HG02840 (cell line): ENCODE data around the gene DRICH1.
"Not testable (repeated sequence)": the region's sequence is repeated elsewhere in the genome, so short reads cannot be mapped to it uniquely, and the experiment has no call there.

ENCODE experiments used
- ATAC-seq: cut with Tn5 transposase; IDR thresholded peaks from one replicate; pipeline ENCODE4 v1.9.1; 2021; ENCODE audit warnings: mild to moderate bottlenecking, moderate library complexity, moderate number of reproducible peaks; ENCODE audit not compliant: unreplicated experiment, low FRiP score

DRICH1 gene

DNA sequence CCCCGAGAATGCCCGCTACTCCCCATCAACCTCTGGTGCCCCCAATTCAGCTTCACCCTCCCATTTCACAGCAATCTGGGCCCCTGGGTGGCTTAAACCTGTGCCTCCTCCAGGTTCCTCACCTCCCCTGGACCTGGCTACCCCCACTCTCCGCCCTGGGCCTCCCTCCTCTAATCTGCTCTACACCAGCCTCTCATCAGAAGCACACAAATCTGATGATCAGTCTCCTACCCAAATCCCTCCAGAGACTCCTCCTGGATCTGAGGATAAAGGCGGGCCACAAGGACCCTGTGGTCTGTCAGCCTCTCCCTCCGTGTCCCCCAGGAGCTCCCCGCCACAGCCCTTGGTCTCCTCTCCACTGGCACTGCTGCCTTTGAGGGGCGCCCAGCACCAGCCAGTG, 28.9 kb downstream of the DRICH1 start:
- no peak for ATAC-seq

DNA sequence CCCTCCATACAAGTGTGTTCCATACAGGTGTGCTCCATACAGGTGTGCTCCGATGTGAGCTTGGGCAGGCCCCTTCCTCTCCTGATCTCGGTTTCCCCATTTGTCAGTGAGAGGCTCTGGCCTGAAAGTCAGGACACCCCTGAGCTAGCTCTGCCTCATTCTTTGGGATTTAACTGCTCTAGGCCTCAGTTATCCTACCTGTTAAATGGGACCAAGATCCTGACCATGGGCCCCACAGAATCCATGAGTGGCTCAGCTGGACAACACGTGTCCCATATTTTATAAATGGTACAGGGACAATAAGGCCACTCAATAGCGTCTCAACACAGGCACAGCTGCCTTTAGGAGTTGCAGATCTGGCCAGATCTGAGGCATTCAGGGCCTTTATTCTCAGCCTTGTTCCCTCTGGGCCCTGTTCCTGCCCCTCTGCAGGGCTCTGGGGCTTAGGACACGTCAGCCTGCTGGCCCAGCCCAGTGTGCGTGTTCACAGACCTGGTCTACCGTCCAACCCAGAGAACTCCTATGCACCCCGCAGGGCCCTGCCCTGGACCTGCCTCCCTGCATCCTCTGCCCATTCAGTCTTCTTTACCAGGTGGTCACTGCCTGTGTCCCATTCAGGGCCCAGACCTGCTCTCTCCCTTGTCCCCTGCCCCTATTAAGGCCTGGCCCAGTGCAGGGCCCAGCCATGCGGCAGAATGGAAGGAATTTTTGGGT, 33.2 kb downstream of the DRICH1 start:
- no peak for ATAC-seq

DNA sequence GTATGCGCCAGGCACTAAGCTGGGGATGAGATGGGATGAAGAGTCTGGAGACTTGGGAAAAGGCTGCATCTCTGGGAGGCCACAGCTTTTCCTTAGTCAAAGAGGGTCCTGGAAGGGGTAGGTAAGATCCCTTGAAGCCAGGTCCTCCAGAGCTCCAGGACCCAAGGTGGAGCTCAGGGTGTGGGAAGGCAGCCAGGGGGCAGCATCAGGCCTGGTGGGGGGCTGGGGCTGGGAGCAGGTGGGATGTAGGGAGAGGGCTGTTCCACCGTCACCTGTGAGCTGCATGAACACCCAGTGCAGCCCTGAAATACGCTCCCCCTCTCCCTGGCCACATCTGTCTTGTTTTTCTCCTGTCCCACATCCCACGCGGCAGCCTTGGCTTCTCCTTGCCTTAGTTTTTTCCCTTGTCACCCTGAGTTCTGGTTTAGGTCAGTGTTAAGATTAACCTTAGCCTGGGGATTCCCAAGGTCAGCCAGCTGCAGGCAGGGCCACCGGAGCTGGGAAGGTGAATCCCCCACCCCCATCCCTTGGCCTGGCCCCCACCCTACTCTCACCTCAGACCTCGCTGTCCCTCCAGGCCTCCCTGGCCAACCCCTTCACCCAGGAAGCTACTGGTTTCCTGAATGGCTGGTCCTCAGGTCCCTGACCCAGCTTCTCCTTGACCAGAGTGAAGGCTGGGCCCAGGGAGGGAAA, 34.4 kb downstream of the DRICH1 start:
- ATAC-seq, result not testable (repeated sequence)

DNA sequence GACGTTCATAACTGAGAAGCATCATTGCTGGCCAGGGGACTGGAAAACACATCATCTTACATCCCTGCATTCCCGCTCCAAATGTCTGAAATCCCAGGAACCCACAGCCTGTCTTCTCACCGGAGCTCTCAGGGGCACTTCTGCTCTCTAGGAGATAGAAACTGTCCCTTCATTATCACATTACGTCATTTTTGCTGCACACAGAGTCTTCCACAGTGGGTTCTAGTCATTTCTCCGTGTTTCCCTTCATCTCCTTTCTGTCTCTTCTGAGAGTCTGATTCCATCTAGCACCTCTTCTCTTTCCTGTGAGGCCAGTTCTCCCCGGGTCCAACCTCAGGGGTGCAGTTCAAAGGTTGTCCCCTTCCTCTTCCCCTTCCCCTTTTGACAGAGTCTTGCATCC, 36.2 kb downstream of the DRICH1 start:
- ATAC-seq, result not testable (repeated sequence)

DNA sequence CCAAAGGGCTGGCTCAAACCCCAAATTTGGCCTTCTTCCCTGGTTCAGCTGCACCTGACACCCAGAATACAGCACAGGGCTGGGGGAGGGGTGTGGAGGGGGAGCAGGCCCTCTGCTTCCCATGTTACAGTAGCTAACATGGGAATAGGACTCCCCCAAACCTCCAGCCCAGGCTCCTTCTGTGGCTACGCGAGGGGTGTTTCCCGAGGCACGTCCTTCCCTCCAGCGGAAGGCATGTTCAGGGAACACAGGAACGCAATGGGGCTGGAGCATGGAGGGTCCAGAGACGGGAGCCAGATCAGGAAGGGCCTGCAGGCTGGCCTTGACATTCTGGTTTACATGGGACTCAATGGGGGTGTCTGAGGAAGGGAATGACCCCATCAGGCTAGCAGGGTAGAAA, 40.3 kb downstream of the DRICH1 start:
- ATAC-seq, result no peak

DNA sequence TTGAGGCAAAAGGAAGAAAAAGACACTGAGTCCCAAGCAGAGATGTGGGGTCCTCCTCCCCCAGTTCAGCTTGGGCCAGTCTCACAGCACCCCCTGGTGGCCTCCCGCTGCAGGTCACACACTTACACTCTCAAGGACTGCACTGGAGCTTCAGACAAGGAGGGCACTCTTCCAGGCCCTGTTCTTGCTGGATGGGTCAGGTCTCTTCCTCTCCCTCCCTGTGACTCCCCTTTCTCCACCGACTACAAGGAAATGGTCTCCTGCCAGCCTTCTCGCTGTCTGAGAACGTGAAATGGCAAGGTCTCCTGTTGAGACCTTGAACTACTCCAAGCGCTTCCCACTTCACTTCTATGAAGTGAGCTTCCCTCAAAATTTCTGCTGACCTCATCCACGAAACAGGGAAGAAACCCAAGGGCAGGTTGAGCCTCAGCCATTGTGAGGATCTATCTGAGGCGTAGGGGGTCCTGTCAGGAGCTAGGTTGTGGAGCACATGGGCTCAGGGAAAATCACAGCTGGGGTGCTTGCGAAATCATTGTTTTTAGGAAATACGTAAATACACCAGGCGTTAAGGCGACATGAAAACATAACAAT, 40.8 kb downstream of the DRICH1 start:
- no peak for ATAC-seq

DNA sequence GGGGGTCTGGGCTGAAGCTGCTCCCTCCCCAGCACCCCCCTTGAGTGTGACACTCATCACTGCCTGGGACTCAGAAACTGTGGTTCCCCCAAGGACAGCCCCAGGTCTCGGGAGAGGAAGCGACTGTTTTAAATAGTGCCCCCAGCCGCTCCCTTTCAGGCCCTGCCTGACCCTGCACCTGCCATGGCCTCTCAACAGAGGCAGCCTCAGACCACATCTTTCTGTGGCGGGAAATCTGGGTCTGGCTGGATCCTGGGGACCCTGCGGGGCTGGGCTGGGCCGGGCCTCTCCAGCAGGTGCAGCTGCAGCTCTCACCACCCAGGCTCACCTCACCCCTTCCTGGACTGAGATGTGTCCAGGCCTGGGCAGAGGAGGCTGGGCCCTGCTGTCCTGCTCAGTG, 48.3 kb downstream of the DRICH1 start:
- no peak for ATAC-seq

DNA sequence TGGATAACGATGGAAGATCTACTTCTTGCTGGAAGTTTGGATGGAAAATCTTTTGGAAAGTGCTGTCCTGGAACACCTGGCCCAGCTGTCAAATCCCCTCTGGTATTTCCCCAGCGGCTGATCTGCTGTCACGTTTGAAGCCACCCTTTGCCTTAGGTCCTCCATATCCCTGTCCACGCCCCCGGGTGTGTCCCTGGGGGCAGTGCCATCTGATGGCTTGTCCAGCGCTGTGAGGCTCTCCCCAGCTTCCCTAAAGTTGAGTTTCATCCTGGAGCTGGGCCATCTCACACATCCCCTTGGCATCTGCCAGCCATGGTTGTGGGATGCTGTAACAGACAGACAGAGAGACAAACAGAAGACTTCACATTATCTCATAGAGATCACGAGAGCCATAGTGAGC, 49.0 kb downstream of the DRICH1 start:
- ATAC-seq, result no peak

DNA sequence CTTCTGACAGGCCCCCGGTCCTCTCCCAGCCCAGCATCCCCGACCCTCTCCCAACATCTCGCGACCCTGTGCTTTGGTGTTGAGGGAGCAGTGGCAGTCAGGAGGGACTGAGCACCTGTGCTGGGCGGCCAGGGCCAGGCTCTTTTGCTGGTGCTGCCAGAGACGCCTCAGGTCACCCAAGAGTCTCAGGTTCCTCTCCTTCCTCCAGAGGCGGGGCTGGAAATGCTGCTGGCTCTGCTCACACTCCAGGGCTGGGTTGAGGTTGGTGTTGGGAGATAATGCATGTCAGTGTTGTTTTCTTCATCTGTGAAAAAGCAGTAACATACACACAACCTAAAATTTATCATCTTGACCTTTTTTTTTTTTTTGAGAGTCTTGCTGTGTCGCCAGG, 50.9 kb downstream of the DRICH1 start:
- no peak for ATAC-seq

DNA sequence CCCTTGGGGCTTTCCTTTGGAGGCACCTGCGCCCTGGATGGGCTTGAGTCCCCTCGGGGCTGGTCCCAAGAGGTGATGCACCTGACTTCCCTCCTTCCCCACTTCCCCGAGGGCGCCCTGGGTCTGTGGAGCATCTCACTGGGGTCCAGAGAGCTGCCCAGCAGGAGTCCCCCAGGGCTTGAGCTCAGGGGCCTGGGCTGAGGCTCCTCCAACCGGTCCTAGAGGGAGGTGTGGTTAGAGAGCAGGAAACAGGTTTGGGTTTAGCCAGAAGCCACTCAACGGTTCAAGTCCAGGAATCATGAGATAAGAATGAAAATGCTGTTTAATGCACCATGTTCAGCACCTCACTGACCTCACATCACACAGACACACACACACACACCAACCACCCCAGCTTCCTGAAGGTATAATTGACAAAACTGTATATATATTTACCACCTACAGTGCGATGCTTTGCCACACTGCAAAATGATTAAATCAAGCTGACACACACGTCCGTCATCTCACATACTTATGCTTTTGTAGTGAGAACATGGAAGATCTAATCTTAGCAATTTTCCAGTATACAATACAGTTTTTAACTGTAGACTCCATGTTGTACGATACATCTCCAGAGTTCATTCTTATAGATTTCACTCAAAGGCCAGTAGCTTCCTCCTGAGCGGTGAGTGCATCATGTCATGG, 51.4 kb downstream of the DRICH1 start:
- ATAC-seq, result no peak

DNA sequence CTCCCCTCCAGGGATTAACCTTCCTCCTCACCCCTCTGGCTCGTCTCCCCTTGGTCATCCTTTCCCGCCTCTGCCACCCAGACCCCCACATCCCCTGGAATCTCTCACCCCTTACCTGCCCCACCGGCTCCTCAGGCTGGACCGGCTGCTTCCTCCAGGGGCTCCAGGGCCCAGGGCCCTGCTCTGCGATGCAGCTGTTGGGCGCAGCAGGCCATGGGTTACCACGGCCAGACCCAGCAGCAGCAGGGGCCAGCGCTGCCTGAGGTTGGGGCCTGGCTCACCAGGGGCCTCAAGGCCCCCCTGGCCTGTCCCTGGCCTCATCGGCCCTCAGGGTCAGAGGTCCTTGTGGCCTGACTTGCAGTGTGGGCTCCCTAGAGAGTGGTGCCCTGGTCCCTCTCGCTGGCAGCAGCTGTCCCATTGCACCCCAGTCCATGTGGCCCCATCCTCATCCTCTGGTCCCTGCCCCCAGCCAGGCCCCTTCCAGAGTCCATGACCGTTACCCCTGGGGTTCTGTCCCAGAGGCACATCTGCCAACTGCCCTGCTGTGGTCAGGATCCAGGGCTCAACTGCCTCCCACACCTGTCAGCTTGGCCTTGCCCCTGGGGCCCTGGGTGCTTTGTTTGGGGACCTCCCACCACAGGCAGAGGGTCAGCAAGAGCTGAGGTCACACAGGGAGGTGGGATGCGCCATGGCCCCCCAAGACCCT, 52.1 kb downstream of the DRICH1 start, which contains the start of gene IGLL1:
IGLL1 (minus strand) TSS at position 421 of the 706 bp plus-strand sequence; CDS start at position 321, 100 bp downstream.
- ATAC-seq, result no peak

DNA sequence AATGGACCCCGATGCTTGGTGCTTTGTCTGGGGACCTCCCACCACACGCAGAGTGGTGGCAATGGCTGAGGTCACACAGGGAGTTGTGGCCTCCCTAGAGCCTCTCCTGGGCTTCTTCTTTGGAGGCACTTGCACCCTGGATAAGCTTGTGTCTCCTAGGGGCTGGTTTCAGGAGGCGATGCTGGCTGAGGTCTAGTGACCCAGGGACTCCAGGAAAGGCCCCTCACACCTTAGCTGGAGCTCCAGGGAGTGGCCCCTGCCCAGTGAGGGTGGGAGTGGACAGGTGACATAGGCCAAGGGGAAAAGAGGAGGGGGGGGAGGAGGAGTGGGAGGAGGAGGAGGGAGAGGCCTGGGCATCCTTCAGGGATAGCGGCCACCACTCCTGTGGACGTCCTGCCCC, 52.8 kb downstream of the DRICH1 start:
- no peak for ATAC-seq

DNA sequence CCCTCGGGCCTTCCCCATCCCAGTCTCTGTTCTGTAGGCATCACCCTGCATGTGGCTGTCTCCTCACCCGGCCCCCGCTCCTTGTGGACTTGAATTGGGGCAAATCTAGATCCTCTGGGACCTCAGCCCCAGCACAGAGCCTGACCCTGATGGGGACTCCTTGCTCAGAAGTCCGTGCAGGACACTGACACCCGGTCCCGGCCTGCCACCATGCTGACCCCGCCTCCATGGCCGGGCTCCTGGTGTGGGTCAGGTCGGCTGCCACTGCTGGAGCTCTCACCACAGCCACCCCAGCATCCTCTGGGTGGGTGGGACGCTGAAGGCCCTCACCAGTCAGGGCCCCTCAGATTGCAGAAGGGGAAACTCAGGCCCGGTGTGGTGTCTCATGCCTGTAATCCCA, 53.8 kb downstream of the DRICH1 start:
- no peak for ATAC-seq

DNA sequence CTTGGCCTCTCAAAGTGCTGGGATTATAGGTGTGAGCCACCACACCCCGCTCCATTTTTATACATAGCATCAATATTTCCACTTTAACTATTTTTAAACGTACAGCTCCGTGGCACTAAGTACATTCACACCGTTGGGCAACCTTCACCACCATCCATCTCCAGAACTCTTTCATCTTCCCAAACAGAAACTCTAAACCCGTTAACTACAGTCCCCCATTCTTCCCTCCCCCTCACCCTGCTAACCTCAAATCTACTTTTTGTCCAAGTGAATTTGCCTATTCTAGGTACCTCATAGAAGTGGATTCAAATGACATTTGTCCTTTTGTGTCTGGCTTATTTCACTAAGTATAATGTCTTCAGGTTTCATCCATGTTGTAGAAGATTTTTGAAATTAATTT, 55.4 kb downstream of the DRICH1 start:
- no peak for ATAC-seq

DNA sequence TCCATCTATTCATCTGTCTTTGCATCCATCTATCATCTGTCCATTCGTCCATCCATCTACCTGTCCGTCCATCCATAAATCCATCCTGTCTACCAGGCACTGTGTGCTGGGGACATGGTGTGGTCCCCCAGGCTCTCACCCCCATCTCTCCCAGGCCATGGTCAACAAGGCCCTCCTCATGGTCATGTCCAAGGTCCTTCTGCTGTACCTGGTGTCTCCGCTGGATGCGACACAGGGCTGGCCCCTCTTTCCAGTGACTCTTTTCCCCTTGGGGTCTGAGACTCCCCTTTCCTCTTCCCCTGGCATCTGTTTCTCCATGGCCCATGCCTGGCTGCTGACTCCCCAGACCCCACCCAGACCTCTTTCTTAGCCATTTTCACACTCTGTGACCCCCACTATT, 56.5 kb downstream of the DRICH1 start:
- ATAC-seq, result no peak

DNA sequence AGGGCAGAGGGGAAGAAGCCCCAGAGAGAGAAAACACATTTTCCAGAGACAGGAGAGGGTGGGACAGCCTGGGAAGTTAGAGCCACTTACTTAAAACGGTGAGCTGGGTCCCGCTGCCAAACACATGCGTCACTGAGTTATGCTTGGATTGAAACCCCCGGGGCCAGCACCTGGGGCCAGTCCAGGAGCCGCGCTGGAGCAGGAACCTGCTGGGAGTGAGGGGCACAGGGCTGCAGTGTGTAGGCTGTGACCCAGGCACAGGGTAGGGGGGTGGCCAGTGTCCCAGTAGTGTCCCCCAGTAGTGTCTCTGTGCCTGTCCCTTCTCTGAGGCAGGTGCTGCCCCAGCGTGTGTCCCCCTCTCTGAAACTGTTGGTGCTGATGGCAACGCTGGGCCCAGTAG, 57.2 kb downstream of the DRICH1 start:
- no peak for ATAC-seq

DNA sequence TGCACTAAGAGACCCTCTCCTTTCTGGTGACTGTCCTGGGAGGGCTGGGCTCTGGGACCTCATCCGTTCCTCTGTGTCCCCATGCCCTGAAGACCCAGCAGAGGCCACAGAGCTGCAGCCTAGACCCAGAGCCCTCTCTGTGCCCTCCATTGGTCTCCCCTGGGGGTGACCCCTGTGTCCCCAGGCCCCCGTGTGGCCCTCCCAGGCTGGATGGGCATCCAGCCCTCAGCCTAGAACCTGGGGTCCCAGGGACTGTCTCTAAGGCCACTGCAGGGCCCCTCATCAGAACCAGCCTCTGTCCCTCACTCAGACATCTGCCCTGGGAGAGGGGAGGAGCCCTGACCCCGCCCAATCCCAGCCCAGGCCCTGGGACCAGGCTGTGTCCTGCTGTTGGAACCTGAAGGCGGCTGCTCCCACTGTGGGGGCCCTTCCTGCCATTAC, 57.7 kb downstream of the DRICH1 start:
- ATAC-seq, result no peak

DNA sequence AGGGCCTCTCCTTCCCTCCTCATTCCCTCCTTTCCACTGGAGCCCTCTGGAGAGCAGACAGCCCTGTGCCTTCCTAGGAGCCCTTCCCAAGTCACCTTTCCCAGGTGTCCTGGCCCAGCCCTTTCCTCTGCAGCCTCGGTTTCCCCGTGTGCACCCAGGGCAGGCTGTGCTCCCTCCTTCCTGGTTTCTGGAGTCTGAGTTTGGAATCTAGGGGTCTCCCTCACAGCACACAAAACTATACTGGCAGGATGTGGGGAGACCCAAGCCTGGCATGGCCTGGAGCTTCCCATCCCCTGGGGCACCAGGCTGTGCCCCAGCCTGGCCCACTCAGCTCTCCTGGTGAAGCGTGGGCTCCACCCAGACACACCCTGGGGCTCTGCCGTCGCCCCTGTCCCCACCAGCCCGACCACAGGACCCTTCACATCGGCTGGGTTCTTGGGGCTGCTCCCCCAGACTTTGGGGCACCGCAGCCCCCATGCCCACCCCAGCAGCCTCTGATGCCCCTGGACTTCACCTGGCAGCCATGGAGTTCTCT, 58.4 kb downstream of the DRICH1 start:
- not testable (repeated sequence) for ATAC-seq

DNA sequence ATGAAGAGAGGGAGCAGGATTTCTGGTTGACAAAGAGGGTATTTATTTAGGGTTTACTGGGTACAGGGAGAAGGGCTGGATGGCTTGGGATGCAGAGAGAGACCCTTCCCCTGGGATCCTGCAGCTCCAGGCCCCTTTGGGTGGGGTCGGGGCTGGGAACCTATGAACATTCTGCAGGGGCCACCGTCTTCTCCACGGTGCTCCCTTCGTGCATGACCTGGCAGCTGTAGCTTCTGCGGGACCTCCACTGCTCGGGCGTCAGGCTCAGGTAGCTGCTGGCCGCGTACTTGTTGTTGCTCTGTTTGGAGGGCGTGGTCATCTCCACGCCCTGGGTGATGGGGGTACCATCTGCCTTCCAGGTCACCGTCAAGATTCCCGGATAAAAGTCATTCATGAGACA, 59.0 kb downstream of the DRICH1 start:
- ATAC-seq, result not testable (repeated sequence)

DNA sequence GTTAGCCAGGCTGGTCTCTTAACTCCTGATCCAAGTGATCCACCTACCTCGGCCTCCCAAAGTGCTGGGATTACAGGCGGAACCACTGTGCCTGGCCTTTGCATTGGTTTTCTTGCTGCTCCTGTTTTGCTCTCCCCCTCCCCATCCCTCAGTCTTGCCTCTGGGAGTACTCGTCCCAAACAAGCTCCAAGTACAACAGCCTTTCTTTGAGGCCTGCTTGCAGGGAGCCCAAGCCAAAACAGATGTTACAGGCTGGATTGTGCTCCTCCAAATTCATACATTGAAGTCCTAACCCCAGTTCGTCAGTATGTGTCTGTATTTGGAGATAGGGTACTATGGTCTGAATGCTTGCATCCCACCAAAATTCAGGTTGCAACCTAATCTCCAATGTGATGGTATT, 60.6 kb downstream of the DRICH1 start:
- ATAC-seq, result no peak
